ENCODE measurements around the gene SMPD3. TPM values are rescaled to one million over a fixed set of nuclear protein-coding genes. Genes with fewer than 3 reads are reported as not detected.

Gene SMPD3
- polyA plus RNA-seq, 4 donors: 47.0 to 123 (median 71.9) TPM

- Histone ChIP-seq H3K27me3 (ENCODE audit: control insufficient read depth in 3 of 3, insufficient read depth in 3 of 3, low read length in 3 of 3) (no peaks in the 10 kb centered on the region), H3K4me3 (ENCODE audit: low read depth in 1 of 3, low read length in 3 of 3) (no peak overlapping the region), H3K27ac (ENCODE audit: low read depth in 1 of 3, low read length in 2 of 3) (no peak overlapping the region), H3K36me3 (ENCODE audit: control insufficient read depth in 3 of 3, insufficient read depth in 2 of 3, low read depth in 1 of 3, low read length in 3 of 3) (peaks cover 4 to 77% (median 9%) of the 10 kb centered on the region in 3 donors), H3K4me1 (ENCODE audit: control insufficient read depth in 3 of 3, insufficient read depth in 2 of 3, low read depth in 1 of 3, low read length in 2 of 3) (no peaks in the 10 kb centered on the region), H3K9me3 (ENCODE audit: control insufficient read depth in 2 of 2, insufficient read depth in 1 of 2, low read depth in 1 of 2, low read length in 1 of 2) (no peaks in the 10 kb centered on the region)
- FAIRE-seq (no peak), DNase-seq (no peak)
- WGBS, 3 donors: 95 to 98% (median 96%) methylated on average over 7 of the region's 7 CpGs
Measured at GRCh38 chr16:68343137-68343536, 105.2 kb downstream of the SMPD3 start.

GRCh38 chr16:68342620-68343019 is 105.7 kb downstream of the SMPD3 start:
- 92 to 95% (median 94%) methylated on average over 7 of the region's 7 CpGs for WGBS, 3 donors
- DNase-seq: no peak
- Histone ChIP-seq H3K27ac (ENCODE audit: low read depth in 1 of 3, low read length in 2 of 3) (no peak overlapping the region), H3K4me1 (ENCODE audit: control insufficient read depth in 3 of 3, insufficient read depth in 2 of 3, low read depth in 1 of 3, low read length in 2 of 3) (no peaks in the 10 kb centered on the region), H3K27me3 (ENCODE audit: control insufficient read depth in 3 of 3, insufficient read depth in 3 of 3, low read length in 3 of 3) (no peaks in the 10 kb centered on the region), H3K36me3 (ENCODE audit: control insufficient read depth in 3 of 3, insufficient read depth in 2 of 3, low read depth in 1 of 3, low read length in 3 of 3) (peaks cover 4 to 77% (median 14%) of the 10 kb centered on the region in 3 donors), H3K9me3 (ENCODE audit: control insufficient read depth in 2 of 2, insufficient read depth in 1 of 2, low read depth in 1 of 2, low read length in 1 of 2) (no peaks in the 10 kb centered on the region), H3K4me3 (ENCODE audit: low read depth in 1 of 3, low read length in 3 of 3) (no peak overlapping the region)
- no peak for FAIRE-seq

- FAIRE-seq (no peak), DNase-seq (no peak)
- peaks cover 4 to 67% (median 11%) of the 10 kb centered on the region in 3 donors for H3K36me3 ChIP-seq (ENCODE audit: control insufficient read depth in 3 of 3, insufficient read depth in 2 of 3, low read depth in 1 of 3, low read length in 3 of 3)
- peaks cover 0 to under 1% (median 0%) of the 10 kb centered on the region in 3 donors for H3K4me1 ChIP-seq (ENCODE audit: control insufficient read depth in 3 of 3, insufficient read depth in 2 of 3, low read depth in 1 of 3, low read length in 2 of 3)
- no peaks in the 10 kb centered on the region for H3K9me3 ChIP-seq (ENCODE audit: control insufficient read depth in 2 of 2, insufficient read depth in 1 of 2, low read depth in 1 of 2, low read length in 1 of 2)
- H3K27ac ChIP-seq (ENCODE audit: low read depth in 1 of 3, low read length in 2 of 3): no peak overlapping the region
- no peak overlapping the region for H3K4me3 ChIP-seq (ENCODE audit: low read depth in 1 of 3, low read length in 3 of 3)
- WGBS, 3 donors: 93 to 95% (median 94%) methylated on average over 13 of the region's 13 CpGs
- no peaks in the 10 kb centered on the region for H3K27me3 ChIP-seq (ENCODE audit: control insufficient read depth in 3 of 3, insufficient read depth in 3 of 3, low read length in 3 of 3)
Measured at GRCh38 chr16:68339214-68339613, 109.1 kb downstream of the SMPD3 start.

- H3K27ac ChIP-seq (ENCODE audit: low read depth in 1 of 3, low read length in 2 of 3): no peak overlapping the region
- no peaks in the 10 kb centered on the region for H3K9me3 ChIP-seq (ENCODE audit: control insufficient read depth in 2 of 2, insufficient read depth in 1 of 2, low read depth in 1 of 2, low read length in 1 of 2)
- no peak overlapping the region for H3K4me3 ChIP-seq (ENCODE audit: low read depth in 1 of 3, low read length in 3 of 3)
- 96 to 97% (median 96%) methylated on average over 16 of the region's 16 CpGs for WGBS, 3 donors
- H3K27me3 ChIP-seq (ENCODE audit: control insufficient read depth in 3 of 3, insufficient read depth in 3 of 3, low read length in 3 of 3): no peaks in the 10 kb centered on the region
- H3K36me3 ChIP-seq (ENCODE audit: control insufficient read depth in 3 of 3, insufficient read depth in 2 of 3, low read depth in 1 of 3, low read length in 3 of 3): peaks cover 4 to 66% (median 11%) of the 10 kb centered on the region in 3 donors
- FAIRE-seq (no peak), DNase-seq (no peak)
- peaks cover 0 to 7% (median 0%) of the 10 kb centered on the region in 3 donors for H3K4me1 ChIP-seq (ENCODE audit: control insufficient read depth in 3 of 3, insufficient read depth in 2 of 3, low read depth in 1 of 3, low read length in 2 of 3)
Measured at GRCh38 chr16:68338326-68339119, 109.8 kb downstream of the SMPD3 start.

GRCh38 chr16:68335175-68335574 is 113.1 kb downstream of the SMPD3 start:
- Histone ChIP-seq H3K4me1 (ENCODE audit: control insufficient read depth in 3 of 3, insufficient read depth in 2 of 3, low read depth in 1 of 3, low read length in 2 of 3) (peaks cover 2 to 29% (median 3%) of the 10 kb centered on the region in 3 donors), H3K9me3 (ENCODE audit: control insufficient read depth in 2 of 2, insufficient read depth in 1 of 2, low read depth in 1 of 2, low read length in 1 of 2) (no peaks in the 10 kb centered on the region), H3K27me3 (ENCODE audit: control insufficient read depth in 3 of 3, insufficient read depth in 3 of 3, low read length in 3 of 3) (no peaks in the 10 kb centered on the region), H3K36me3 (ENCODE audit: control insufficient read depth in 3 of 3, insufficient read depth in 2 of 3, low read depth in 1 of 3, low read length in 3 of 3) (peaks cover 4 to 48% (median 10%) of the 10 kb centered on the region in 3 donors), H3K4me3 (ENCODE audit: low read depth in 1 of 3, low read length in 3 of 3) (no peak overlapping the region), H3K27ac (ENCODE audit: low read depth in 1 of 3, low read length in 2 of 3) (no peak overlapping the region)
- no peak for DNase-seq
- 84 to 97% (median 91%) methylated on average over 5 of the region's 5 CpGs for WGBS, 3 donors
- FAIRE-seq: no peak

GRCh38 chr16:68332411-68333121 is 115.7 kb downstream of the SMPD3 start:
- Histone ChIP-seq H3K4me1 (ENCODE audit: control insufficient read depth in 3 of 3, insufficient read depth in 2 of 3, low read depth in 1 of 3, low read length in 2 of 3) (peaks cover 2 to 50% (median 3%) of the 10 kb centered on the region in 3 donors), H3K9me3 (ENCODE audit: control insufficient read depth in 2 of 2, insufficient read depth in 1 of 2, low read depth in 1 of 2, low read length in 1 of 2) (no peaks in the 10 kb centered on the region), H3K27me3 (ENCODE audit: control insufficient read depth in 3 of 3, insufficient read depth in 3 of 3, low read length in 3 of 3) (no peaks in the 10 kb centered on the region), H3K27ac (ENCODE audit: low read depth in 1 of 3, low read length in 2 of 3) (peak overlapping the region in 2 of 3 donors; percentile 43 to 72), H3K4me3 (ENCODE audit: low read depth in 1 of 3, low read length in 3 of 3) (no peak overlapping the region), H3K36me3 (ENCODE audit: control insufficient read depth in 3 of 3, insufficient read depth in 2 of 3, low read depth in 1 of 3, low read length in 3 of 3) (peaks cover 0 to 24% (median 2%) of the 10 kb centered on the region in 3 donors)
- DNase-seq (peak; percentile 68 to 71), FAIRE-seq (no peak)
- WGBS, 3 donors: 36 to 37% (median 37%) methylated on average over 7 of the region's 7 CpGs

GRCh38 chr16:68331879-68332410 is 116.4 kb downstream of the SMPD3 start:
- Histone ChIP-seq H3K27ac (ENCODE audit: low read depth in 1 of 3, low read length in 2 of 3) (peak overlapping the region in 2 of 3 donors; percentile 43 to 72), H3K9me3 (ENCODE audit: control insufficient read depth in 2 of 2, insufficient read depth in 1 of 2, low read depth in 1 of 2, low read length in 1 of 2) (no peaks in the 10 kb centered on the region), H3K27me3 (ENCODE audit: control insufficient read depth in 3 of 3, insufficient read depth in 3 of 3, low read length in 3 of 3) (no peaks in the 10 kb centered on the region), H3K4me1 (ENCODE audit: control insufficient read depth in 3 of 3, insufficient read depth in 2 of 3, low read depth in 1 of 3, low read length in 2 of 3) (peaks cover 2 to 55% (median 3%) of the 10 kb centered on the region in 3 donors), H3K4me3 (ENCODE audit: low read depth in 1 of 3, low read length in 3 of 3) (no peak overlapping the region), H3K36me3 (ENCODE audit: control insufficient read depth in 3 of 3, insufficient read depth in 2 of 3, low read depth in 1 of 3, low read length in 3 of 3) (peaks cover 0 to 25% (median 0%) of the 10 kb centered on the region in 3 donors)
- FAIRE-seq (no peak), DNase-seq (no peak)
- 22 to 30% (median 24%) methylated on average over 4 of the region's 4 CpGs for WGBS, 3 donors

GRCh38 chr16:68328860-68329390 is 119.4 kb downstream of the SMPD3 start:
- no peaks in the 10 kb centered on the region for H3K27me3 ChIP-seq (ENCODE audit: control insufficient read depth in 3 of 3, insufficient read depth in 3 of 3, low read length in 3 of 3)
- H3K36me3 ChIP-seq (ENCODE audit: control insufficient read depth in 3 of 3, insufficient read depth in 2 of 3, low read depth in 1 of 3, low read length in 3 of 3): peaks cover 0 to 34% (median 0%) of the 10 kb centered on the region in 3 donors
- peaks cover 2 to 52% (median 3%) of the 10 kb centered on the region in 3 donors for H3K4me1 ChIP-seq (ENCODE audit: control insufficient read depth in 3 of 3, insufficient read depth in 2 of 3, low read depth in 1 of 3, low read length in 2 of 3)
- peak; percentile 82 to 86 for DNase-seq
- no peak overlapping the region for H3K4me3 ChIP-seq (ENCODE audit: low read depth in 1 of 3, low read length in 3 of 3)
- no peak for FAIRE-seq
- 12 to 35% (median 23%) methylated on average over 3 of the region's 3 CpGs for WGBS, 3 donors
- H3K9me3 ChIP-seq (ENCODE audit: control insufficient read depth in 2 of 2, insufficient read depth in 1 of 2, low read depth in 1 of 2, low read length in 1 of 2): no peaks in the 10 kb centered on the region
- H3K27ac ChIP-seq (ENCODE audit: low read depth in 1 of 3, low read length in 2 of 3): peak overlapping the region in 1 of 3 donors; percentile 79

Data from small intestine (tissue), 7 donors.